ENCODE data around the gene COX4I2.
A peak's percentile ranks its signal among the peaks of the same experiment; 100 is the strongest.
"Not testable (repeated sequence)": the region's sequence is repeated elsewhere in the genome, so short reads cannot be mapped to it uniquely, and the experiment has no call there.

Gene COX4I2

GRCh38 chr20:31663838-31664695, 26.4 kb downstream of the COX4I2 start:
- Mint-ChIP-seq H3K27ac (peak overlapping the region; percentile 66), H3K4me3 (no peak overlapping the region), H3K36me3 (peaks cover 5% of the 10 kb centered on the region), H3K27me3 (no peaks in the 10 kb centered on the region), H3K9me3 (no peaks in the 10 kb centered on the region), H3K4me1 (peaks cover 53% of the 10 kb centered on the region)

GRCh38 chr20:31664696-31665354, 27.1 kb downstream of the COX4I2 start:
- Mint-ChIP-seq H3K9me3 (no peaks in the 10 kb centered on the region), H3K36me3 (peaks cover 9% of the 10 kb centered on the region), H3K4me1 (peaks cover 59% of the 10 kb centered on the region), H3K27me3 (no peaks in the 10 kb centered on the region), H3K4me3 (no peak overlapping the region), H3K27ac (peak overlapping the region; percentile 30)

GRCh38 chr20:31665753-31666152, 28.0 kb downstream of the COX4I2 start:
- H3K27ac Mint-ChIP-seq, result peak overlapping the region; percentile 81
- peaks cover 9% of the 10 kb centered on the region for H3K36me3 Mint-ChIP-seq
- peaks cover 57% of the 10 kb centered on the region for H3K4me1 Mint-ChIP-seq
- no peak overlapping the region for H3K4me3 Mint-ChIP-seq
- H3K9me3 Mint-ChIP-seq, result no peaks in the 10 kb centered on the region
- no peaks in the 10 kb centered on the region for H3K27me3 Mint-ChIP-seq

DNA sequence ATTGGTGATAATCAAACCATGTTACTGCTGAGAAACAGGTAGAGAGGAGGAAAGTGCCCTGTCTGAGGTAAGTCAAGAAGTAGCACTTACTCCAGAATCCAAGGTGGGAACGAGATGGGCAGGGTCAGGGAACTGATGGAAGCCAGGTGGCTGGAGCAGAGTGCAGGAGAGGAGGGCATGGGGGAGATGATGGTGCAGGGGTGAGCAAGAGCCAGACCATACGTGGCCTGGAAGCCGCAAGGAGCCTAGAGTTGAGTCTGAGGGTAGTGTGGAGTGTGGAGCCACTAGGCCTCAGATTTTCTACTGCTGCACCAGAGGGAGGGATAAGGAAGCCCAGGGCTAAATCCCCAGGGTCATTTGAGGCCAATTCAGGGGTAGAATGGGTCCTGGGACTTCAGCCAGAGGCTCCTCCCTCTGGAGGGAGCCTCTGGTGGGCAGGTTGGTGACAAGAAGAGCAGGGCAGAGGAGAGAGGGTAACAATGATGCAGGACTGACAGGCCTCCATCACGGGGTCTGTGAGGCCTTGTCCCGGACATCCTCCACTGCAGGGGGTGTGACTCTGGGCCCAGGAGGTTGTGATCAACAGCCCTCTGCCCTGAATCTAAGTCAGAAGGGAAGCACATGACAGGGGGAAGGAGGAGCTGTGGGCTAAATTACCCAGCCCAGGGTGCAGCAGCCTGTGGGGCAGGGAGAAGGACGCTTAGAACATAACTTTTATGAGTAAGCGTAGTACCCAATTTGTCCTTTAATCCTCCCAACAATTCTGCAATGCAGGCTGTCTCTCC, 28.7 kb downstream of the COX4I2 start:
- Mint-ChIP-seq H3K36me3 (peaks cover 10% of the 10 kb centered on the region), H3K4me1 (peaks cover 56% of the 10 kb centered on the region), H3K27ac (peak overlapping the region; percentile 81), H3K27me3 (no peaks in the 10 kb centered on the region), H3K9me3 (no peaks in the 10 kb centered on the region), H3K4me3 (no peak overlapping the region)

GRCh38 chr20:31667315-31668285, 29.9 kb downstream of the COX4I2 start:
- Mint-ChIP-seq H3K27ac (peak overlapping the region; percentile 96), H3K36me3 (peaks cover 13% of the 10 kb centered on the region), H3K4me1 (peaks cover 51% of the 10 kb centered on the region), H3K9me3 (no peaks in the 10 kb centered on the region), H3K27me3 (no peaks in the 10 kb centered on the region), H3K4me3 (no peak overlapping the region)

DNA sequence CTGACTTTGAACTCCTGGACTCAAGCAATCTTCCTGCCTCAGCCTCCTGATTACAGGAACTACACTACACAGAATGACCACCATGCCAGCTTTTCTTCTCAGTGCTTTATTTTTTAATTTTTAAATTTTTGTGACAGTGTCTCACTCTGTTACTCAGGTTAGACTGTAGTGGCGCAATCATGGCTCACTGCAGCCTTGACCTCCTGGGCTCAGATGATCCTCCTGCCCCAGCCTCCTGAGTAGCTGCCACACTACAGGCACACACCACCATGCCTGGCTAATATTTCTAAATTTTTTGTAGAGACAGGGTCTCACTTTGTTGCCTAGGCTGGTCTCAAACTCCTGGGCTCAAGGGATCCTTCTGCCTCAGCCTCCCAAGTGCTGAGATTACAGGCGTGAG, 31.2 kb downstream of the COX4I2 start:
- peaks cover 17% of the 10 kb centered on the region for H3K36me3 Mint-ChIP-seq

DNA sequence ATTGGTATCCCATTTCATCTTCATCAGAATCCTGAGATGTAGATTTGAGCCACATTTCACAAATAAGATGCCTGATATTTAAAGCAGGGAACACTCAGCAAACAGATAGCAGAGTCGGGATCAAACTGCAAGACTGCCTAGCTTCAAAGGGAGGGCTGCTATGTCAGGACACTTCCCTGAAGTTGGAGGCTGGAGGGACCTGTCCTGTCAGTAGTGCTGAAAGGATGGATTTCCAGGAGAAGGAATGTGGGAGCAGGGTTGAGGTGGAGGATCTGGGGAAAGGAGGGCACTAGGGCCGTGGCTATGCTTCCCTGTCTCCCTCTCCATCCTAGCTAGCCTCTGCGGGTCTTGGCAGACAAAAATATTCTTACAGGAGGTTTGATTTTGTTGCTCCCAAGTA, 32.2 kb downstream of the COX4I2 start:
- peak overlapping the region; percentile 80 for H3K27ac Mint-ChIP-seq
- peaks cover 20% of the 10 kb centered on the region for H3K36me3 Mint-ChIP-seq
- H3K4me3 Mint-ChIP-seq, result no peak overlapping the region
- peaks cover 59% of the 10 kb centered on the region for H3K4me1 Mint-ChIP-seq
- no peaks in the 10 kb centered on the region for H3K9me3 Mint-ChIP-seq
- H3K27me3 Mint-ChIP-seq, result no peaks in the 10 kb centered on the region

More for the DNA sequence above, 31.2 kb downstream of the COX4I2 start:
- not testable (repeated sequence) for H3K9me3 Mint-ChIP-seq, H3K27me3 Mint-ChIP-seq, H3K27ac Mint-ChIP-seq
- peaks cover 52% of the 10 kb centered on the region for H3K4me1 Mint-ChIP-seq
- peak overlapping the region; percentile 27 for H3K4me3 Mint-ChIP-seq

DNA sequence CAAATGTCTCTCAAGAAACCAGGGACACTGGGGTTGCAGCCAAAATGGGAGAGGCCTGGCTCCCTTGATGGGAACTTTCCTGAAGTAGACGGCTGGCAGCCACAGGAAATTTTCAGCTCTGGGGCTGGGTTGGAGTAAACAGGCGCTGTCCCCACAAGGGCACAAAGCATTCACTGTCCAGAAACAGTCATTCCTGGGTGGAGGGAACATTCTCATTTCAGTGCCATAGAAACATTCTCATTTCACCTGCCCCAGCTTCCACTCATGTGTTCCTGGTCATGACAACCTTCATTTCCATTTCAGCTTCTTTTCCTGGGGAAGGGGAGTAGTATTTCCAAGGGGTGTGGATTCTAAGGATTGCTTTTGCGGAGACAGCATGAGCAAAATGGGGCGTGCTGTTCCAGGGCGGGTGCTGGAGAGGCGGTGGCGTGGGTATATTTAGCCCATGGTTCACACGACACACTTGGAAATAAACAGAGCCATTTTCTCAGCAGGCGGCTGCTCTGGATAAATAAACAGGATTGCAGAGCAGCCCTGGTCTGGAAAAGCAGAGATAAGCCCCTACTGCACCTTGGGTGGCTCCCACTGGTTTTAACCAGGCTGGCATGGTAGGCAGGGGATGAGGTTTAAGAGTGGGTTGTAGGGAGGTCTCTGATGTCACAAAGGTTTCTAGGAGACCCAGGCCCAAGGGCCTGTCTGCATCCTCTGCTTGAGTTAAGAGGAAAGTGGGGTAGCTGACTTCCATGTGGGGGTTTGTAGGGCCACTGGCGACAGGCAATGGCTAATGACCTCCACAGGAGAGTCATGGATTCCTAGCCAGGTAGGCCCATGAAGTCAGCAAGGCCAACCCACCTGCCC, 32.9 kb downstream of the COX4I2 start:
- Mint-ChIP-seq H3K9me3 (no peaks in the 10 kb centered on the region), H3K4me1 (peaks cover 65% of the 10 kb centered on the region), H3K27me3 (no peaks in the 10 kb centered on the region), H3K4me3 (no peak overlapping the region), H3K36me3 (peaks cover 25% of the 10 kb centered on the region), H3K27ac (no peak overlapping the region)

- Mint-ChIP-seq H3K27ac (peak overlapping the region; percentile 69), H3K27me3 (no peaks in the 10 kb centered on the region), H3K4me3 (no peak overlapping the region), H3K9me3 (no peaks in the 10 kb centered on the region), H3K4me1 (peaks cover 65% of the 10 kb centered on the region), H3K36me3 (peaks cover 29% of the 10 kb centered on the region)
Measured at GRCh38 chr20:31671324-31671723, 33.6 kb downstream of the COX4I2 start.

DNA sequence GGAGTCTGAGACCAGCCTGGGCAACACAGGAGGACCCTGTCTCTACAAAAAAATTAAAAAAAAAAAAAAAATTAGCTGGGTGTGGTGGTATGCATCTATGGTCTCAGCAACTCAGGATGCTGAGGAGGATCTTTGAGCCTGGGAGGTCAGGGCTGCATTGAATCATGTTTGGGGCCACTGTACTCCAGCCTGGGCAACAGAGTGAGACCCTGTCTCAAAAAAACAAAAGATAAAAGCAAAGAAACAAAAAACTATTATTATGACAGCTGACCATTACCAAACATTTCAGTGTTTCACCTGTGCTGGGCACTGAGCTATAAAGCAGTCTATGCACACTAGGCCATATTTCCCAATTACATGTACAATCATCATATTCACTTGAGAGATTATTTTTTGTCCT, 35.7 kb downstream of the COX4I2 start:
- no peak overlapping the region for H3K4me3 Mint-ChIP-seq
- H3K27ac Mint-ChIP-seq, result peak overlapping the region; percentile 98
- peaks cover 70% of the 10 kb centered on the region for H3K4me1 Mint-ChIP-seq
- H3K9me3 Mint-ChIP-seq, result no peaks in the 10 kb centered on the region
- no peaks in the 10 kb centered on the region for H3K27me3 Mint-ChIP-seq
- peaks cover 30% of the 10 kb centered on the region for H3K36me3 Mint-ChIP-seq

DNA sequence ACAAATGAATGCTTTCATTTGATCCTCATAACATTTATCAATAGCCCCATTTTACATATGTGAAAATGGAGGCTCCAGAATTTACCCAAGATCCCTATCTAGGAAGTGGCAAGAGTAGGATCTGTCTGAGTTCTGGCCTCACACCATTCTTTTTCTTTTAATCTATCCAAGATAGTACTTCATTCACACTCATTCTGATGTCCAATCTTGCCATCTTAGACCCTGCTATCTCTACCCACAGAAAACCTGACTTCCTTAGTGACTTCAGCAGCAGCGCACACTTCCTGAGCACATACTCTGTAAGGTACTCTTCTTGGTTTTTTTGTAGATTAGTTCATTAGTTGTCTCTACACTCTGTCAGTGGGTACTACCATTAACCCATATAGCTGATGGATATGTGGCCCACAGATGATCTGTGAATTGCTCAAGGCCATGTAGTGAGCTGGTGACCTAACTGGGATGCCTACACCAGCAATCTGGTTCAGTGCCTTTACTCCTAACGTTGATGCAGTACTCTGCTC, 36.3 kb downstream of the COX4I2 start:
- H3K27me3 Mint-ChIP-seq, result no peaks in the 10 kb centered on the region
- H3K36me3 Mint-ChIP-seq, result peaks cover 34% of the 10 kb centered on the region
- peaks cover 76% of the 10 kb centered on the region for H3K4me1 Mint-ChIP-seq
- peak overlapping the region; percentile 98 for H3K27ac Mint-ChIP-seq
- no peaks in the 10 kb centered on the region for H3K9me3 Mint-ChIP-seq
- H3K4me3 Mint-ChIP-seq, result peak overlapping the region; percentile 98

GRCh38 chr20:31674895-31675827, 37.4 kb downstream of the COX4I2 start:
- Mint-ChIP-seq H3K4me3 (peak overlapping the region; percentile 98), H3K27ac (peak overlapping the region; percentile 98), H3K36me3 (peaks cover 35% of the 10 kb centered on the region), H3K27me3 (no peaks in the 10 kb centered on the region), H3K4me1 (peaks cover 78% of the 10 kb centered on the region), H3K9me3 (no peaks in the 10 kb centered on the region)
